Measurements from ENCODE around the gene EXOSC9. TPM values are rescaled to one million over a fixed set of nuclear protein-coding genes. Genes with fewer than 3 reads are reported as not detected.
"Not testable (repeated sequence)": the region's sequence is repeated elsewhere in the genome, so short reads cannot be mapped to it uniquely, and the experiment has no call there.

EXOSC9 gene
- total RNA-seq (2021; ENCODE audit: unreplicated experiment) = 19.3 TPM
- polyA plus RNA-seq (2012; ENCODE audit: insufficient read length) = 14.1 TPM
- Bru-seq, nascent RNA = percentile 82 among the genes with signal in this experiment
- BruChase-seq, experiment 1, labeled RNA remaining after a 2-hour chase = percentile 75 among the genes with signal in this experiment
- percentile 77 among the genes with signal in this experiment for BruChase-seq, experiment 2, labeled RNA remaining after a 6-hour chase
- long read RNA-seq, transcript EXOSC9-201 (12 exons, 1,481 nt) = major isoform, 20 of 35 reads
- long read RNA-seq, partial matches to known transcripts = 3 of 35 reads
- long read RNA-seq, other reads (novel, unspliced or antisense) = 8 of 35 reads

- no TSS peak for BruUV-seq (replicated peaks)
- peak; percentile 68 for DNase-seq (ENCODE audit: low read depth, low spot score)
- no peaks in the 10 kb centered on the region for H3K9me3 ChIP-seq (ENCODE audit: control insufficient read depth, insufficient read depth, low read depth, low read length)
- POLR2A ChIA-PET = interaction anchor here (0.8 kb wide), 1 partner anchor 15 kb away, joined by 4 read pairs; no protein-coding TSS in a partner anchor
- H3K27ac ChIP-seq (ENCODE audit: low read length) = peak within 1 kb of the TSS; percentile 98
- TF ChIP-seq SIN3A (IDR thresholded peaks at IDR 0.05; ENCODE audit: borderline replicate concordance, insufficient read depth, low read depth, low read length) (0 out of 2 replicates have a peak, but pooled peaks have one; percentile 42), POLR2AphosphoS5 (IDR thresholded peaks at IDR 0.05; ENCODE audit: low read depth, low read length) (peak; percentile 85), TCF7L2 (IDR thresholded peaks at IDR 0.05; ENCODE audit: low read depth, low read length) (no peak), REST (IDR thresholded peaks at IDR 0.05; ENCODE audit: insufficient read depth in 1 of 2, low read depth in 2 of 2, low read length in 1 of 2) (no peak), CTCF (IDR thresholded peaks at IDR 0.05) (no peak)
- H3K36me3 ChIP-seq (ENCODE audit: control insufficient read depth, insufficient read depth, low read length) = peaks cover 12% of the 10 kb centered on the region
- ATAC-seq = peak; percentile 95
- no peaks in the 10 kb centered on the region for H3K27me3 ChIP-seq (ENCODE audit: control insufficient read depth, insufficient read depth, low read length)
- in situ Hi-C loops (cut with HindIII; ENCODE audit: low pct_unique_long_range_greater_than_20kb, low sequenced_read_pairs) = no loop called here
- CTCF ChIA-PET = interaction anchor here (0.6 kb wide), 1 partner anchor 110 kb away, joined by 5 read pairs; no protein-coding TSS in a partner anchor
- H3K4me3 ChIP-seq (ENCODE audit: low read depth in 2 of 2, low read length in 2 of 2) = peak within 1 kb of the TSS; percentile 71 to 84
- H3K4me1 ChIP-seq (ENCODE audit: control insufficient read depth, insufficient read depth, low read length) = no peaks in the 10 kb centered on the region; the same call in 1 of the 2 replicates
- intact Hi-C loops (cut with micrococcal nuclease; ENCODE audit: unreplicated experiment) = no loop called here
Observed at GRCh38 chr4:121800961-121801714, at the start of gene EXOSC9. Gene EXOSC9 (plus strand): TSS chr4:121801323. CDS start chr4:121801425, 102 bp downstream.

- intact Hi-C loops (cut with micrococcal nuclease; ENCODE audit: unreplicated experiment); H3K4me3 ChIP-seq (ENCODE audit: low read depth in 2 of 2, low read length in 2 of 2); H3K9me3 ChIP-seq (ENCODE audit: control insufficient read depth, insufficient read depth, low read depth, low read length); CTCF ChIA-PET; DNase-seq (ENCODE audit: low read depth, low spot score); H3K27me3 ChIP-seq (ENCODE audit: control insufficient read depth, insufficient read depth, low read length); ATAC-seq; BruUV-seq (replicated peaks); in situ Hi-C loops (cut with HindIII; ENCODE audit: low pct_unique_long_range_greater_than_20kb, low sequenced_read_pairs); POLR2A ChIA-PET; H3K27ac ChIP-seq (ENCODE audit: low read length); H3K4me1 ChIP-seq (ENCODE audit: control insufficient read depth, insufficient read depth, low read length); H3K36me3 ChIP-seq (ENCODE audit: control insufficient read depth, insufficient read depth, low read length): not testable (repeated sequence)
Observed at GRCh38 chr4:121752142-121752541, 49.0 kb upstream of the EXOSC9 start.

Data from Panc1 (cell line).